Activated naive CD4-positive, alpha-beta T cell treated with anti-CD3 and anti-CD28 coated beads for 36 hours (primary cell): Measurements from ENCODE around the gene KNCN. TPM values are rescaled to one million over a fixed set of nuclear protein-coding genes. Genes with fewer than 3 reads are reported as not detected.
A peak's percentile ranks its signal among the peaks of the same experiment; 100 is the strongest.

Experiments
- CTCF ChIA-PET: fragments of 350-600 bp; sonication (Branson Sonifier 250); formaldehyde crosslinking; loops from one replicate; lab custom pipeline; 2021; ENCODE audit warnings: antibody characterized with exemption; lab: Charles Lee
- DNase-seq: peaks from one replicate; pipeline ENCODE4 v3.0.0-alpha.2; 2020
- H3K27ac Mint-ChIP-seq: one replicate; pipeline ENCODE4 v1.8.0; 2021; ENCODE audit warnings: mild to moderate bottlenecking, mixed read lengths
- H3K27me3 Mint-ChIP-seq: one replicate; pipeline ENCODE4 v1.8.0; 2021; ENCODE audit warnings: low read depth, mixed read lengths
- H3K36me3 Mint-ChIP-seq: one replicate; pipeline ENCODE4 v1.8.0; 2021; ENCODE audit warnings: low read depth, mixed read lengths
- H3K4me1 Mint-ChIP-seq: one replicate; pipeline ENCODE4 v1.8.0; 2021; ENCODE audit warnings: low read depth, mixed read lengths
- H3K4me3 Mint-ChIP-seq: one replicate; pipeline ENCODE4 v1.8.0; 2021; ENCODE audit warnings: mild to moderate bottlenecking, moderate library complexity, mixed read lengths
- H3K9me3 Mint-ChIP-seq: one replicate; pipeline ENCODE4 v1.8.0; 2021; ENCODE audit warnings: mixed read lengths
- intact Hi-C: fragments of 100-400 bp; cut with micrococcal nuclease; formaldehyde crosslinking; loops from one replicate; pipeline ENCODE4 v1.15.1; 2023
- total RNA-seq, 2 experiments: library from RNA; stranded (reverse); gene quantifications; one replicate each; pipeline ENCODE4 v1.2.3, GENCODE V29; 2021

Gene KNCN
- total RNA-seq, 2 experiments from 2014 or later = not detected

DNA sequence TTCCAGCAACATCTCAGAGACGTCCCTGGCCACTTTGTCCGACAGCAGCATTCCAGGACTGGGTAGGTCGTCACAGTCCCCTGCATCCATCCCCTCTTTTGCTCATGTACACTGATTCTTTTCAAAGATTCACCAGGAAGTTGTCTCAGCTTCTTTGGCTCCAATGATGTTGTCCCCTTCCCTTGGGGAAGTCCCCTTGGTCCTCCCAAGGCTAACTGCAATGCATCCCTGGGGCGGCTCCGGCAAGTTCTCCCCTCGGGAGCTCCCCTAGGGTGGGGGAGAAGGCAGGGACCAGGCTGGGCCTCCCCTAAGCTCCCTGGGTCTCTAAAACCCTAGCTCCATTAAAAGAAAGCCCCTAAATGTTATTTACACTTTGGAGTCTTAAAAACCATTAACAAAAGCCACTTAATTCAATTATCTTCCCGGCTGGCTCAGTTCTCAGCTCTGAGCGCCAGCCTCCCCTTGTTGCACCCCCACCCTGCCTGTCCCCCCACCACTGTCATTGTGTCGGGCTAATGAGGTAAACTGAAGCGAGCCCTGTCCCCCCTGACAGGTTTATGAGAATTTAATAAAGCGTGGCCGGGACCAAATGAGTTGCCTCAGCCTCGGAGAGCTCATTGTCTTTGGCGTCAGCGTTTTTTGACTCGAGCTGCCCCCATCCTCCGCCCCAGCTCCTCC is 25.3 kb downstream of the KNCN start:
- Mint-ChIP-seq H3K27me3 (peaks cover 31% of the 10 kb centered on the region), H3K9me3 (no peaks in the 10 kb centered on the region), H3K36me3 (no peaks in the 10 kb centered on the region), H3K4me3 (no peak overlapping the region), H3K4me1 (peaks cover 20% of the 10 kb centered on the region), H3K27ac (no peak overlapping the region)
- intact Hi-C loops = no loop called here
- DNase-seq = no peak
- CTCF ChIA-PET = interaction anchor here (1.5 to 6.5 kb wide), 4 partner anchors 37 to 84 kb away, joined by 6 to 128 read pairs (median 54); partner anchors contain the start of gene DMBX1

DNA sequence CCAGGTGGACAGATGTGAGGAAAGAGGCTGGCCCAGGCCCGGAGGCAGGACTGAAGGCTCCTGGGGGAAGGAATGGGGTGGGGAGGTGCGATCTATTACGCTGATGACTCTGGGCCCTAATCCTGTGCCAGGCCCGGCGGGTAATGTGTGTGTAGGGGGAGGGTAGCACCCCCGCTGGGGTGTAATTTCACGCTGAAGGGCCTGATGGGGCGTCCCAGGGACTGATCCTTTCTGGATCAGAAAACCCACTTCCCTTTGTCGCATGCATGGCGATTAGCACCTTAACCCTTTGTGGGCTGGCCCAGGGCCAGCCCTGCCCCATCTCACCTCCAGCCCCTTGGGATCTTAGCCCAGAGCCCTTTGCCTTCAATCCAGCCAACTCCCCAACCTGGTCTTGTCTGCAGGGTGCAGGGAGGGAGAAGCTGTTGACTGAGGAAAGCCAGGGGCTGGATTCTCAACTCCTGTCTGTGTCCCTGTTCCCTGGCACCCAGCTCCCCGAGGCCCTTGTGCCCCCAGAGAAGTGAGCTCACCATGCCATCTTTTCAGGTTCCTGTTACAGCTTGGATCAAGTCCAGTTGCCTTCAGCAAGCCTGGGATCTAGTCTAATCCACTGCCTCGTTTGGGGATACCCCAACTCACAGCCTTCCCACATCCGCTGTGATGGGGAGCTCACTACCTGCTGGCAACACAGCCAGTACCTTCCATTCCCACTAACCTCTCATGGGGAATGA is 26.0 kb downstream of the KNCN start:
- Mint-ChIP-seq H3K4me1 (peaks cover 20% of the 10 kb centered on the region), H3K27me3 (peaks cover 31% of the 10 kb centered on the region), H3K4me3 (no peak overlapping the region), H3K9me3 (no peaks in the 10 kb centered on the region), H3K27ac (no peak overlapping the region), H3K36me3 (no peaks in the 10 kb centered on the region)
- no peak for DNase-seq
- CTCF ChIA-PET = interaction anchor here (1.5 to 6.5 kb wide), 4 partner anchors 36 to 83 kb away, joined by 6 to 128 read pairs (median 54); partner anchors contain the start of gene DMBX1
- intact Hi-C loops = no loop called here

DNA sequence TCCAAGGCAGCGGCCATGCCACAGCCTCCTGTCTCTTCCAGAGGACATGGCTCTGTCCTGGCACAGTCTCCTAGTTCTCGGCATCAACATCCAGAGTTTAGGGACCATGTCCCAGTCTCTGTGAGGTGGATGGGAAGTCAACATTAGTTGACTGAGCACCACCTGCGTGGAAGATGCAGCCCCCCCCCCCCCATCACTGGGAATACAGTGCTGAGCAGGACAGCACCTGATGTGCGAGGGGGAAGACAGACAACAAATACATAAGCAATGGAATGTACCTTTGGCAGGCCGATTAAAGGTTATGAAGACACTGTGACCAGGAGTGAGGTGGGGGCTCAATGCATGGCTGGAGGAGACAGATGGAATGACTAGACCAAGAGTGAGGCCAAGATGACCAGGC is 26.6 kb downstream of the KNCN start:
- CTCF ChIA-PET = interaction anchor here (6.5 kb wide), 1 partner anchor 77 kb away, joined by 128 read pairs; no protein-coding TSS in a partner anchor

DNA sequence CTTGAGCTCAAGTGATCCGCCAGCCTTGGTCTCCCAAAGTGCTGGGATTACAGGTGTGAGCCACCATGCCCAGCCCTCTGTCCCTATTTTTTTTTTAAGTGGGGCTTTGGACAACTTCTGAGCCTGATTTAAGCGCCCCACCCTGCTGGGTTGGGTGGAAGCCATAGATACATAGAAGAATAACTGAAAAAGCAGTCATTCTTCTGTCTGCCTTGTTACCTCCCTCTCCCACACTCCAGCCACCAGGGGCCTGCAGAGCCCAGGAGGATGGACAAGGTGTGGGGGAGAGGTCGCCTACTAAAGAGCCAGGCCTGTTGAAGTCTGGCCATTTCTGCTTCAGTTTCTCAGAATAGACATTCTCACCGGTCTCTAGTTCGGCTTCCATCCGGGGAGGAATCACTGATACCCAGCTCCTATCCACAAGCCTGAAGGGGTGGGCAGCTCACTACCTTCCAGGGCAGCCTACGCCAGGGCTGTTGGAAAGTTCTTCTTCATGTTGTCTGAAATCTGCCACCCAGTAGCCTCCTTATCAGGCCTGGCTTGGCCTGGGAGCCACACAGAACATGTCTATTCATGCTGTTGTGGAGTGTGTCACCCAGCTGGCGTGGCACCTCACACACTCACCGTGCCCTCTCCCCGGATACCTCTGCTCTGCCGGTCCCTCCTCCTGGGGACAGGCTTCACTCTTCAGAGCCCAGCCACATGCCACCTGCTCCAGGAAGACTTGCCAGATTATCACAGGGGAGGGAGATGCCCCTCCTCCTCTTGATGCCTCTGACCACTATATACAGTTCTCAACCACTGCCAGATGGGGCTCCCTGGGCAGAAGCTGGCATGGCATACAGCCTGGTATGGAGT is 27.7 kb downstream of the KNCN start:
- Mint-ChIP-seq H3K27me3 (peaks cover 28% of the 10 kb centered on the region), H3K9me3 (no peaks in the 10 kb centered on the region), H3K36me3 (no peaks in the 10 kb centered on the region), H3K4me1 (peaks cover 14% of the 10 kb centered on the region), H3K4me3 (no peak overlapping the region), H3K27ac (no peak overlapping the region)
- intact Hi-C loops = no loop called here
- no peak for DNase-seq
- CTCF ChIA-PET = interaction anchor here (0.6 to 3.9 kb wide), 7 partner anchors 11 to 113 kb away, joined by 4 to 16 read pairs (median 9); a partner anchor contains a TSS

More for the DNA sequence above, 26.6 kb downstream of the KNCN start:
- Mint-ChIP-seq H3K4me1 (peaks cover 20% of the 10 kb centered on the region), H3K9me3 (no peaks in the 10 kb centered on the region), H3K4me3 (no peak overlapping the region), H3K27me3 (peaks cover 31% of the 10 kb centered on the region), H3K36me3 (no peaks in the 10 kb centered on the region), H3K27ac (no peak overlapping the region)
- intact Hi-C loops = no loop called here
- DNase-seq = no peak

DNA sequence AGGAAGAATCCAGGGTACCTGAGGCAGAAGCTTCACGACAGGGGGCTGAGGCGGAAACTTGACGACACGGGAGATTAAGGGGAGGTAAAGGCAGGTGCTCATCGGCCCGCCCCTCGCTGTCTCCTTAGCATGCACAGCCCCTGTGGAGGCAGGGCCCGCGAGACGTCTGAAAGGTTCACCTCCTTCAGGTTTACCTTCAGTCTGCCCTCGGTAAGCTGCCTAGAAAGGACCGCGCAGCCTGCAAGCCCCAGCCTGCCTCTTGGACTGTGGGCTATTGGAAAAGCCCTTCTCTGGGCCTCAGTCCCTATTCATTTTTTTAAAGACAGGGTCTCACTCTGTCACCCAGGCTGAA is 28.5 kb downstream of the KNCN start:
- Mint-ChIP-seq H3K36me3 (no peaks in the 10 kb centered on the region), H3K9me3 (no peaks in the 10 kb centered on the region), H3K27me3 (peaks cover 26% of the 10 kb centered on the region), H3K4me1 (peaks cover 11% of the 10 kb centered on the region), H3K4me3 (no peak overlapping the region), H3K27ac (no peak overlapping the region)
- no peak for DNase-seq
- intact Hi-C loops = loop anchor here (1.0 kb wide), 1 partner anchor 46 kb away; no protein-coding TSS in a partner anchor
- CTCF ChIA-PET = interaction anchor here (0.6 to 3.9 kb wide), 8 partner anchors 12 to 113 kb away, joined by 3 to 16 read pairs (median 7); a partner anchor contains a TSS

DNA sequence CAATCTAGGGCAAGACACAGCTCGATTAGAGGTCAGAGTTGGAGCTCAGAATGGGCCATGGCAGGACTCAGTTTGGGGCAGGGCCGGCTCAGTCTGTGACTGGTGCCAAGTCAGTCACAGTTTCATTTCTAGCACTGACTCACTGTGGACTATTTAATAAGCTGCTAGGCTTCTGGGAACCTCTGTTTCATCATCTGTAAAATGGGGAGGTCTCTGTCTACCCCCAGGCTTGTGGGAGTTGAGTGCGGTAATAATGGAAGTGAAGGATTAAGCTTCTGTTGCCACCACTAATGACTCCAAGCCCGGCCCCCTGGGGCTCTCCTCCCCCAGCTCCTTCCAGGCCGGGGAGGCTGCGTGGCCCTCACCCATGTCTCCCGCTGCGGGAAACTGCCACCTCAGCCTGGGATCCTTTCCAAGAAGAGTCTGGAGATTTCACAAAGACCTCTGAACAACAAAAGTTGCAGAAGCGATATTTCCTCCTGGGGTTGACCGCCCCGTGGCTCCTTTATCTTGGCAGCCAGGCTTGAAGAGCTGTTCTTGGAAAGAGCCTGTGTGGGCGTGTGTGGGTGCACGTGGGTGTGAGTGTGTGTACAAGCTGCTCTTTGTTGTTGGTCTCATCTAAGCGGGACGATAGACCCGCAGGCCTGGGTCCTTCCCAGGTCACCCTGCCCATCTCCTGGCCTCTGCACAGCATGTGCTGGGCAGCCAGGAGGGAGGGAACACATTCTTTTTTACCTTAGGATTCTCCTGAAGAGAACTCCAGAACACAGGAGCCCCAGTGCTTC is 29.1 kb downstream of the KNCN start:
- Mint-ChIP-seq H3K4me1 (peaks cover 11% of the 10 kb centered on the region), H3K4me3 (no peak overlapping the region), H3K36me3 (no peaks in the 10 kb centered on the region), H3K27ac (no peak overlapping the region), H3K9me3 (no peaks in the 10 kb centered on the region), H3K27me3 (peaks cover 28% of the 10 kb centered on the region)
- CTCF ChIA-PET = interaction anchor here (1.2 to 3.9 kb wide), 6 partner anchors 11 to 80 kb away, joined by 3 to 16 read pairs (median 10); a partner anchor contains a TSS
- intact Hi-C loops = loop anchor here (1.0 kb wide), 1 partner anchor 45 kb away; no protein-coding TSS in a partner anchor
- peak; percentile 59 for DNase-seq

DNA sequence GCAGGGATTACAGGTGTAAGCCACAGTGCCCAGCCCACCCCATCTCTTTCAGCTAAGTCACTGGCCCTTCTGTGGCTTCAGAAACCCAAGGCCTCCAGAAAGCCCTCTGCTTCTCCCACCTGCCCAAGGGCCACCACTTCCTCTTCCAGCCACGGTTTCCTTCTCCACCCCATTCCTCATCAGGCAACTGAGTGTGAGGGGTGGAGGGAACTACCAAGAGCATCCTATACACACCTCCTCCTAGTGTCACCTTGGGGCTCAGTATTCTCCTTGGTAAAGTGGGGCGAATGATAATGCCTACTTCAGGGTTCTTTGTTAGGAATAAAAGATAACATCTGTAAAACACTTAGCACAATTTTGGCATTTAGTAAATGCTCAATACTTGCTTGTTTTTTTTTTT is 30.0 kb downstream of the KNCN start:
- Mint-ChIP-seq H3K27ac (no peak overlapping the region), H3K36me3 (no peaks in the 10 kb centered on the region), H3K4me1 (peaks cover 11% of the 10 kb centered on the region), H3K4me3 (no peak overlapping the region), H3K27me3 (peaks cover 37% of the 10 kb centered on the region), H3K9me3 (no peaks in the 10 kb centered on the region)
- no peak for DNase-seq
- intact Hi-C loops = no loop called here
- CTCF ChIA-PET = interaction anchor here (1.2 to 3.9 kb wide), 5 partner anchors 12 to 44 kb away, joined by 5 to 16 read pairs (median 10); a partner anchor contains a TSS

DNA sequence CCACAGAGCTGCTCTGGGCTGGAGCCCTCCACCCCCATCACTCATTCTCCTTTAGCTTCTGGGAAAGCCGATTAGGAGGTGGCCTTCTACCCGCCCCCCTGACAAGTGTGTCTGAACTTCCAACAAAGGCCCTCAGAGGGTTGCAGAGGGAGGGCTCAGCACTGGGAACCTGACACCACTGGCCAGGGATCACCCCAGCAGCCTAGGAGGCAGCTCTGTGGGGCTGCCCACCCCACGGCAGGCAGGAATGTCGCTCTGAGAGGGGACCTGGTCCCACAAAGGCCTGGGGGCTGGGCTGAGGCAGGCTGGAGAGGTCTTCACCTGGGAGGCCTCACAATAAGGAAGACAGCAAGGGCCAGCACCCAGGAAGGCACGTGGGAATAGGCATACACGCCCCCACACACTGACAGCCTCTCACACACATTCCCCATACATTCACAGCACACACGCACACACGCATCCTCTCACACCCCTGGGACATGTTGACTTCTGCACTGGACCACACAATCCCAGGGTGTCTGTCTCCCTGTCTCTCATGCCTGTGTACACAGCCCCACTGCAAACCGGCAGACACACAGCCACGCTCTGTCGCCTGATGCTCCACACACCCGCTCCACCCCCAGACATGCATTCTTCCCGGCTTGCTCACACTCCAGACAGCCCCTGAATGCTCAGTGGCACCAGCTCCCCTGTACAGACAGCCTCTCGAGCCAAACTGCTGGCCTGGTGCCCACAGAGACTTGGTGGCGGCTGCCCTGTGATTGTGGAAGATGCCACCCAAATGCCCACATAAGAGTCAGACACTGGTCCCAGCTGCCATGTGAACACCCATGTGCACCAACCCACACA is 31.2 kb downstream of the KNCN start:
- Mint-ChIP-seq H3K9me3 (no peaks in the 10 kb centered on the region), H3K27ac (no peak overlapping the region), H3K4me3 (no peak overlapping the region), H3K27me3 (peaks cover 36% of the 10 kb centered on the region), H3K4me1 (peaks cover 11% of the 10 kb centered on the region), H3K36me3 (no peaks in the 10 kb centered on the region)
- intact Hi-C loops = no loop called here
- DNase-seq = no peak
- CTCF ChIA-PET = interaction anchor here (0.6 to 3.9 kb wide), 3 partner anchors 15 to 116 kb away, joined by 3 to 13 read pairs (median 10); a partner anchor contains a TSS

DNA sequence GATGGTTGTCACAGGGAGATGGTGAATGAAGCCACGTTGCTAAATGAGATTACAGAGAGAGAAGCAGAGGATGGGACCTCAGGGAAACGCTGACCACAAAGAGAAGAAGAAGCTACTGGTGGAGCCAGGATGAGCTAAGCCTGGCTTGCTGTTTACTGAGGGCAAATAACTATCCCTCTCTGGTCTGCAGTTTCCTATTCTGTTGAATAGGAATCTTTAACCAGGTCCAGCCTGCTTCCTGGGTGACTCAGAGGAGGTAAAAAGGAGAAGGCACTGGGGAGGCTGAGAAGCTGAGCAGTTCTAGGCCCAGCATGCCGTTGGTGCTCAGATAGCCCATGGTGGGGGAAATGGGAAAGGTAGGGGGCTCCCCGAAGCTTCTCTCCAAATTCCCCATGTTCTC is 32.2 kb downstream of the KNCN start:
- peaks cover 30% of the 10 kb centered on the region for H3K27me3 Mint-ChIP-seq
- DNase-seq = no peak
- H3K9me3 Mint-ChIP-seq = no peaks in the 10 kb centered on the region
- H3K27ac Mint-ChIP-seq = no peak overlapping the region
- H3K36me3 Mint-ChIP-seq = no peaks in the 10 kb centered on the region
- H3K4me3 Mint-ChIP-seq = no peak overlapping the region
- CTCF ChIA-PET = interaction anchor here (0.6 to 1.9 kb wide), 3 partner anchors 36 to 1606 kb away, joined by 3 to 6 read pairs (median 4); no protein-coding TSS in a partner anchor
- intact Hi-C loops = no loop called here
- H3K4me1 Mint-ChIP-seq = peaks cover 11% of the 10 kb centered on the region

DNA sequence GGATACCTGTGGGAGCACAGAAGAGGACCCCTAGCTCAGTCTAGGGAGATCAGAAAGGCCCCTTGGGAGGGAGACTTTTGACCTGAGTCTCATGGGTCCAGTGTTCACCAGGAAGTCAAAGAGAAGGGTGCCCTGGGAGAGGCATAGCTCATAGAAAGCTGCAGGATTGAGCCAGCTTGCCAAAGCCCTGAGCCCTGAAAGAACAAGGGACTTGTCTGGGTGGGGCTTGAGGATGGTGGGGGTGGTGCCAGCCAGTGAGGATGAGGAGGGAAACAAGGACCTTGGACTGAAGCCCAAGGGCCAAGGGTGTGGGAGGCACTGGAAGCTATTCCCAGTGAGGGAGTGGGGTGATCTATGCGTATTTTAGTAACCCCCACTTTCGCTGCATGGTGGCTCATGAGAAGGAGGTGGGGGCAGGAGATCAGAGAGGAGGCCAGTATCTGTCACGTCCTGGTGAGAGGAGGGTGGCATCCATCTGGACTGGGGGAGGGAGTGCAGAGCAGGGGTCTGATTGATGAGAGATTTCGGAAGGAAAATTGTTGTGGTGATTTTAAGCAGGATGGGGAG is 33.4 kb downstream of the KNCN start:
- no peaks in the 10 kb centered on the region for H3K36me3 Mint-ChIP-seq
- no peak overlapping the region for H3K4me3 Mint-ChIP-seq
- H3K9me3 Mint-ChIP-seq = no peaks in the 10 kb centered on the region
- H3K27ac Mint-ChIP-seq = no peak overlapping the region
- peaks cover 32% of the 10 kb centered on the region for H3K27me3 Mint-ChIP-seq
- peaks cover 11% of the 10 kb centered on the region for H3K4me1 Mint-ChIP-seq
- no peak for DNase-seq
- CTCF ChIA-PET = interaction anchor here (1.9 kb wide), 1 partner anchor 40 kb away, joined by 6 read pairs; no protein-coding TSS in a partner anchor
- intact Hi-C loops = no loop called here
